Activated T-helper 2 cell treated with anti-CD3 and anti-CD28 coated beads, Interferon-gamma antibody, Interleukin-2, Interleukin-4, amounts not matched to agents 10 μg/mL and 5 μg/mL and 100 μg/mL, durations not matched to agents 14 hours and 24 hours and 36 hours (primary cell): ENCODE data around the gene TMEM88. TPM values are rescaled to one million over a fixed set of nuclear protein-coding genes. Genes with fewer than 3 reads are reported as not detected.

Experiments
- DNase-seq: peaks from one replicate; pipeline ENCODE4 v3.0.0; 2021; ENCODE audit warnings: low spot score
- H3K27ac Mint-ChIP-seq: one replicate; pipeline ENCODE4 v1.8.0; 2021; ENCODE audit warnings: mixed read lengths
- H3K27me3 Mint-ChIP-seq: one replicate; pipeline ENCODE4 v1.8.0; 2021; ENCODE audit warnings: low read depth, mixed read lengths
- H3K36me3 Mint-ChIP-seq: one replicate; pipeline ENCODE4 v1.8.0; 2021; ENCODE audit warnings: low read depth, mixed read lengths
- H3K4me1 Mint-ChIP-seq: one replicate; pipeline ENCODE4 v1.8.0; 2021; ENCODE audit warnings: low read depth, mixed read lengths
- H3K4me3 Mint-ChIP-seq: one replicate; pipeline ENCODE4 v1.8.0; 2021; ENCODE audit warnings: low read depth, mild to moderate bottlenecking, moderate library complexity, mixed read lengths
- H3K9me3 Mint-ChIP-seq: one replicate; pipeline ENCODE4 v1.8.0; 2021; ENCODE audit warnings: mixed read lengths
- intact Hi-C: fragments of 100-400 bp; cut with micrococcal nuclease; formaldehyde crosslinking; loops from one replicate; pipeline ENCODE4 v1.15.1; 2023
- total RNA-seq: library from RNA; stranded (reverse); gene quantifications from 2 replicates; pipeline ENCODE4 v1.2.3, GENCODE V29; 2022

Gene TMEM88
- total RNA-seq, 1 donor from 2014 or later, result 4.1 TPM

- Mint-ChIP-seq H3K4me1 (peaks cover 26% of the 10 kb centered on the region), H3K27ac (no peak overlapping the region), H3K36me3 (peaks cover 74% of the 10 kb centered on the region), H3K4me3 (peak overlapping the region; percentile 44), H3K9me3 (no peaks in the 10 kb centered on the region), H3K27me3 (no peaks in the 10 kb centered on the region)
- intact Hi-C loops, result loop anchor here (2.0 to 10.0 kb wide), 2 partner anchors 107 to 205 kb away; no protein-coding TSS in a partner anchor
- no peak for DNase-seq
Measured at GRCh38 chr17:7849751-7850504, 4.9 kb upstream of the TMEM88 start.

- no peaks in the 10 kb centered on the region for H3K9me3 Mint-ChIP-seq
- peaks cover 27% of the 10 kb centered on the region for H3K4me1 Mint-ChIP-seq
- H3K27me3 Mint-ChIP-seq, result no peaks in the 10 kb centered on the region
- peaks cover 65% of the 10 kb centered on the region for H3K36me3 Mint-ChIP-seq
- intact Hi-C loops, result loop anchor here (1.0 to 10.0 kb wide), 4 partner anchors 16 to 204 kb away; no protein-coding TSS in a partner anchor
- no peak for DNase-seq
- no peak overlapping the region for H3K27ac Mint-ChIP-seq
- peak overlapping the region; percentile 61 for H3K4me3 Mint-ChIP-seq
Measured at GRCh38 chr17:7850701-7851437, 4.0 kb upstream of the TMEM88 start.

GRCh38 chr17:7851438-7852261 is 3.2 kb upstream of the TMEM88 start:
- no peaks in the 10 kb centered on the region for H3K27me3 Mint-ChIP-seq
- peak overlapping the region; percentile 61 for H3K4me3 Mint-ChIP-seq
- intact Hi-C loops, result loop anchor here (1.0 to 10.0 kb wide), 4 partner anchors 16 to 203 kb away; no protein-coding TSS in a partner anchor
- H3K9me3 Mint-ChIP-seq, result no peaks in the 10 kb centered on the region
- peaks cover 58% of the 10 kb centered on the region for H3K36me3 Mint-ChIP-seq
- DNase-seq, result peak; percentile 92
- H3K27ac Mint-ChIP-seq, result no peak overlapping the region
- H3K4me1 Mint-ChIP-seq, result peaks cover 30% of the 10 kb centered on the region

- Mint-ChIP-seq H3K9me3 (no peaks in the 10 kb centered on the region), H3K27me3 (no peaks in the 10 kb centered on the region), H3K4me1 (peaks cover 30% of the 10 kb centered on the region), H3K27ac (no peak overlapping the region), H3K4me3 (no peak overlapping the region), H3K36me3 (peaks cover 52% of the 10 kb centered on the region)
- DNase-seq, result no peak
- intact Hi-C loops, result loop anchor here (10.0 kb wide), 1 partner anchor 203 kb away; no protein-coding TSS in a partner anchor
Measured at GRCh38 chr17:7852262-7852670, 2.6 kb upstream of the TMEM88 start.

GRCh38 chr17:7852919-7853690 is 1.8 kb upstream of the TMEM88 start:
- intact Hi-C loops, result loop anchor here (10.0 kb wide), 1 partner anchor 202 kb away; no protein-coding TSS in a partner anchor
- no peaks in the 10 kb centered on the region for H3K9me3 Mint-ChIP-seq
- peaks cover 49% of the 10 kb centered on the region for H3K36me3 Mint-ChIP-seq
- peaks cover 30% of the 10 kb centered on the region for H3K4me1 Mint-ChIP-seq
- no peak overlapping the region for H3K27ac Mint-ChIP-seq
- H3K4me3 Mint-ChIP-seq, result no peak overlapping the region
- H3K27me3 Mint-ChIP-seq, result no peaks in the 10 kb centered on the region
- no peak for DNase-seq

- H3K27me3 Mint-ChIP-seq, result no peaks in the 10 kb centered on the region
- H3K9me3 Mint-ChIP-seq, result no peaks in the 10 kb centered on the region
- no peak overlapping the region for H3K4me3 Mint-ChIP-seq
- H3K36me3 Mint-ChIP-seq, result peaks cover 48% of the 10 kb centered on the region
- H3K27ac Mint-ChIP-seq, result no peak overlapping the region
- no peak for DNase-seq
- intact Hi-C loops, result loop anchor here (10.0 kb wide), 1 partner anchor 201 kb away; no protein-coding TSS in a partner anchor
- peaks cover 32% of the 10 kb centered on the region for H3K4me1 Mint-ChIP-seq
Measured at GRCh38 chr17:7853691-7854038, 1.2 kb upstream of the TMEM88 start.

- DNase-seq, result no peak
Measured at GRCh38 chr17:7854078-7854777, 638 bp upstream of the TMEM88 start.

GRCh38 chr17:7855660-7856010 is 769 bp downstream of the TMEM88 start:
- Mint-ChIP-seq H3K9me3 (no peaks in the 10 kb centered on the region), H3K4me1 (peaks cover 33% of the 10 kb centered on the region), H3K36me3 (peaks cover 47% of the 10 kb centered on the region), H3K27me3 (no peaks in the 10 kb centered on the region), H3K27ac (no peak overlapping the region), H3K4me3 (no peak overlapping the region)
- intact Hi-C loops, result loop anchor here (2.0 to 10.0 kb wide), 3 partner anchors 59 to 199 kb away; partner anchors contain the start of gene CNTROB
- DNase-seq, result no peak

More at GRCh38 chr17:7854078-7854777, 638 bp upstream of the TMEM88 start:
- H3K36me3 Mint-ChIP-seq, result peaks cover 50% of the 10 kb centered on the region
- peaks cover 38% of the 10 kb centered on the region for H3K4me1 Mint-ChIP-seq
- no peak overlapping the region for H3K4me3 Mint-ChIP-seq
- no peaks in the 10 kb centered on the region for H3K9me3 Mint-ChIP-seq
- intact Hi-C loops, result loop anchor here (10.0 kb wide), 1 partner anchor 201 kb away; no protein-coding TSS in a partner anchor
- H3K27ac Mint-ChIP-seq, result no peak overlapping the region
- H3K27me3 Mint-ChIP-seq, result no peaks in the 10 kb centered on the region

GRCh38 chr17:7856011-7856810 is 1.3 kb downstream of the TMEM88 start:
- no peak for DNase-seq
- Mint-ChIP-seq H3K4me1 (peaks cover 27% of the 10 kb centered on the region), H3K4me3 (no peak overlapping the region), H3K27me3 (no peaks in the 10 kb centered on the region), H3K9me3 (no peaks in the 10 kb centered on the region), H3K36me3 (peaks cover 47% of the 10 kb centered on the region), H3K27ac (no peak overlapping the region)
- intact Hi-C loops, result loop anchor here (2.0 to 10.0 kb wide), 3 partner anchors 59 to 199 kb away; partner anchors contain the start of gene CNTROB

- peaks cover 21% of the 10 kb centered on the region for H3K4me1 Mint-ChIP-seq
- intact Hi-C loops, result loop anchor here (1.0 to 10.0 kb wide), 7 partner anchors 14 to 299 kb away; partner anchors contain the start of gene CNTROB
- no peak within 1 kb of the TSS for H3K27ac Mint-ChIP-seq
- DNase-seq, result peak; percentile 94
- peaks cover 46% of the 10 kb centered on the region for H3K36me3 Mint-ChIP-seq
- no peaks in the 10 kb centered on the region for H3K27me3 Mint-ChIP-seq
- no peak within 1 kb of the TSS for H3K4me3 Mint-ChIP-seq
- no peaks in the 10 kb centered on the region for H3K9me3 Mint-ChIP-seq
Measured at GRCh38 chr17:7856811-7857712, 2.2 kb downstream of the TMEM88 start, which contains the start of gene NAA38. Gene NAA38 (minus strand): TSS chr17:7857559. CDS start chr17:7857463, 96 bp downstream.
